ENCODE measurements around the gene KIR2DL3.
"Not testable (repeated sequence)": the region's sequence is repeated elsewhere in the genome, so short reads cannot be mapped to it uniquely, and the experiment has no call there.

The KIR2DL3 gene

GRCh38 chr19:54738306-54738705 lies at the start of gene KIR2DL3:
Gene KIR2DL3 (plus strand): TSS chr19:54738513. CDS start chr19:54738546, 33 bp downstream.
- not testable (repeated sequence) for H3K27ac ChIP-seq, H3K4me3 ChIP-seq

GRCh38 chr19:54691582-54692297 lies 46.6 kb upstream of the KIR2DL3 start:
- Histone ChIP-seq H3K4me3 (no peak overlapping the region), H3K27ac (no peak overlapping the region)

- no peak overlapping the region for H3K27ac ChIP-seq
- H3K4me3 ChIP-seq = no peak overlapping the region
Measured at GRCh38 chr19:54692298-54692615, 46.1 kb upstream of the KIR2DL3 start.

- no peak overlapping the region for H3K27ac ChIP-seq
- no peak overlapping the region for H3K4me3 ChIP-seq
Measured at GRCh38 chr19:54694648-54695047, 43.7 kb upstream of the KIR2DL3 start.

GRCh38 chr19:54696117-54696548 lies 42.2 kb upstream of the KIR2DL3 start:
- no peak overlapping the region for H3K4me3 ChIP-seq
- no peak overlapping the region for H3K27ac ChIP-seq

- Histone ChIP-seq H3K4me3 (no peak overlapping the region), H3K27ac (no peak overlapping the region)
Measured at GRCh38 chr19:54696766-54697165, 41.5 kb upstream of the KIR2DL3 start.

GRCh38 chr19:54697716-54698115 lies 40.6 kb upstream of the KIR2DL3 start:
- not testable (repeated sequence) for H3K27ac ChIP-seq, H3K4me3 ChIP-seq

- H3K4me3 ChIP-seq = no peak overlapping the region
- no peak overlapping the region for H3K27ac ChIP-seq
Measured at GRCh38 chr19:54704928-54705327, 33.4 kb upstream of the KIR2DL3 start.

GRCh38 chr19:54707962-54708361 lies 30.4 kb upstream of the KIR2DL3 start:
- Histone ChIP-seq H3K4me3 (no peak overlapping the region), H3K27ac (no peak overlapping the region)

- no peak overlapping the region for H3K27ac ChIP-seq
- H3K4me3 ChIP-seq = no peak overlapping the region
Measured at GRCh38 chr19:54708781-54709180, 29.5 kb upstream of the KIR2DL3 start.

- H3K27ac ChIP-seq = no peak overlapping the region
- no peak overlapping the region for H3K4me3 ChIP-seq
Measured at GRCh38 chr19:54709212-54709948, 28.9 kb upstream of the KIR2DL3 start.

GRCh38 chr19:54709956-54710355 lies 28.4 kb upstream of the KIR2DL3 start:
- not testable (repeated sequence) for H3K4me3 ChIP-seq, H3K27ac ChIP-seq

- Histone ChIP-seq H3K27ac (no peak within 1 kb of the TSS), H3K4me3 (no peak within 1 kb of the TSS)
Measured at GRCh38 chr19:54724142-54724541, 14.2 kb upstream of the KIR2DL3 start, which contains the start of gene KIR3DL3. Gene KIR3DL3 (plus strand): TSS chr19:54724442. CDS start chr19:54724497, 55 bp downstream.

- Histone ChIP-seq H3K4me3 (no peak overlapping the region), H3K27ac (no peak overlapping the region)
Measured at GRCh38 chr19:54724644-54725043, 13.7 kb upstream of the KIR2DL3 start.

- H3K27ac ChIP-seq = no peak overlapping the region
- no peak overlapping the region for H3K4me3 ChIP-seq
Measured at GRCh38 chr19:54725321-54725720, 13.0 kb upstream of the KIR2DL3 start.

- H3K4me3 ChIP-seq = no peak overlapping the region
- no peak overlapping the region for H3K27ac ChIP-seq
Measured at GRCh38 chr19:54727562-54727961, 10.8 kb upstream of the KIR2DL3 start.

- H3K4me3 ChIP-seq = no peak overlapping the region
- no peak overlapping the region for H3K27ac ChIP-seq
Measured at GRCh38 chr19:54728167-54728566, 10.1 kb upstream of the KIR2DL3 start.

GRCh38 chr19:54729416-54730188 lies 8.7 kb upstream of the KIR2DL3 start:
- H3K4me3 ChIP-seq = no peak overlapping the region

GRCh38 chr19:54731191-54731590 lies 7.1 kb upstream of the KIR2DL3 start:
- H3K27ac ChIP-seq = no peak overlapping the region
- H3K4me3 ChIP-seq = no peak overlapping the region

More at GRCh38 chr19:54729416-54730188, 8.7 kb upstream of the KIR2DL3 start:
- no peak overlapping the region for H3K27ac ChIP-seq

- Histone ChIP-seq H3K27ac (no peak overlapping the region), H3K4me3 (no peak overlapping the region)
Measured at GRCh38 chr19:54738715-54739114, 402 bp downstream of the KIR2DL3 start.

Data from skin epidermis (tissue), 12 donors.